HG03095 (cell line): ENCODE measurements around the gene BABAM2.

Experiments used
- ATAC-seq: cut with Tn5 transposase; IDR thresholded peaks from one replicate; pipeline ENCODE4 v1.9.1; 2021; ENCODE audit warnings: moderate library complexity; ENCODE audit not compliant: unreplicated experiment

BABAM2 gene

DNA sequence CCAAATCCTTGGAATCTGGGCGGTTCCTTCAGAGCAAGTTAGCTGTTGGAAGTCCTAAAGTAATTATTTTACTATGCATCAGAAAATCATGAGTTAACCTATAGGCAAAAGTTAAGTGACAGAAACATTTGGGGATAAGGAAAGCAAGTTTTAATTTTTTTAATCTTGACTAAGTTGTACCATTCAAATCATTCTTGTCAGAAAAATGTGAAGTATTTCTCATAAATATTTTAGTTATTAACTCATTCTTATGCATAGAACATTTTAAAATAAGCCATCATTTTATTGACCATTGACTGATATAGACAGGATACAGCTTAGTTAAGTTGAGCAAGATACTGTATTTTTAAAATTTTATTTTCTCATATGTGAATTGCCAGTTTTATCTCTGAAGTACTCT, 403.9 kb downstream of the BABAM2 start:
- ATAC-seq: no peak

DNA sequence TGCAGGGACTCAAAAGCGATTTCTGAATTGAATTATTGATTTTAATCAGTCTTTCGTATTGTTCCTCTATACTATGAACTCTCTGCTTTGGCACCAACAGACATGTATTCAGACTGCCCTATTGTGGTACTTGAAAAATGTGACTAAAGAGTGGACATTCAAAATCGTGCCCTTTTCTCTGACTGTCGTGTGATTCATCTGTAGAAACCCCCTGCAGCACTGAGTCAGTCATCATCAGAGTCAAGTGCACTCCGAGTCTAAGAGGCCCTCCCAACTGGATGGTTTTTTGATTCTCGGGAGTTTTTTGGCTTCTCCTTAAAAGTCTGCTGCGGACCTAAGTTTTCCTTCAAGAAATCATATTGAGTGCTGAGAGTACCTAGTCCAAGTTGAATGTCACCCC, 405.7 kb downstream of the BABAM2 start:
- ATAC-seq: no peak

DNA sequence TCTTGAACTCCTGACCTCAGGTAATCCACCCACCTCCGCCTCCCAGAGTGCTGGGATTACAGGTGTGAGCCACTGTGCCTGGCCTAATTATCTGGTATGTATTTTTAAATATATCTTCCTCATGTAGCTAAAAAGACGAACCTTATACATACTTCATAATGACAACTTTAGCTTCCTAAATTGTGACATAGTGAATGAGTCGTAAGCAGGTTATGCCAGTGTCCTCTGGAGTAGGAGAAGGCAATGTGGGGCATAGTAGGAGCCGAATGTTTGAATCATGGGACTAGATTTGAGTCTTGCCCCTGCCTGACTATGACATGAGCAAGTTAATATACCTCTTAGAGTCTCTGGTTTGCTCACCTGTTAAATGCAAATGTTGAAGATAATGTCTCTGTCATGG, 406.4 kb downstream of the BABAM2 start:
- ATAC-seq: no peak

DNA sequence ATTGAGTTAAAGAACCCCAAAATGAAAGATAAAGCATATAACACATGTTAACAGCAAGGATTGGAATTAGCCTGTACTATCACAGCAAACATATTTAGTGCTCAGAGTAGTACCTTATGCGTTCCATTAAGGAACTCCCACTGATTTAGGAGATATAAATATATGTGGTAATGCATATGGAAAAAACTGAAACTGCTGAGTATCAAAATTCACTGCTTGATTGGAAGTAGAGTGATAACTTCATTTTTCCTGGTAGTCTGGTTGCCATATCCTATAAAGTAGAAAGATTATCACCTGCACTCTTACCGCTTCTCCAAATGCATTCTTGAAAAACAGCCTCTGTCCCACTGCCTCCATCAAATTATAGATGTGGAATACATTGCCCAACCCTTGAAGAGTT, 407.0 kb downstream of the BABAM2 start:
- no peak for ATAC-seq

DNA sequence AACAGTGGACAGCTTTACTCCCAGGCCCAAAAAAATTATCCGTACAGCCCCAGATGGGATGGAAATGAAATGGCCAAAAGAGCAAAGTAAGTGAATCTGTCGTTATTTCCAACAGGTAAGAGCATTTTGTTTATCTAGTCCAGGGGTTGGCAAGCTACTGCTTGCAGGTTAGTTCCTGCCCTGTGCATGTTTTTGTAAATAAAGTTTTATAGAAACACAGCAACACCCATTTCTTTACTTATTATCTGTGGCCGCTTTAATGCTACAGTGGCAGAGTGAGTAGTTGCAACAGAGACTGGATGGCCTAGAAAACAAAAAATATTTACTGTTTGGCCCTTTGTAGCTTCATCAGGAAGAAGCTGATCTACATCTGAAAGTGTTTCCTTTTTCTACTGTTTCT, 407.9 kb downstream of the BABAM2 start:
- no peak for ATAC-seq

DNA sequence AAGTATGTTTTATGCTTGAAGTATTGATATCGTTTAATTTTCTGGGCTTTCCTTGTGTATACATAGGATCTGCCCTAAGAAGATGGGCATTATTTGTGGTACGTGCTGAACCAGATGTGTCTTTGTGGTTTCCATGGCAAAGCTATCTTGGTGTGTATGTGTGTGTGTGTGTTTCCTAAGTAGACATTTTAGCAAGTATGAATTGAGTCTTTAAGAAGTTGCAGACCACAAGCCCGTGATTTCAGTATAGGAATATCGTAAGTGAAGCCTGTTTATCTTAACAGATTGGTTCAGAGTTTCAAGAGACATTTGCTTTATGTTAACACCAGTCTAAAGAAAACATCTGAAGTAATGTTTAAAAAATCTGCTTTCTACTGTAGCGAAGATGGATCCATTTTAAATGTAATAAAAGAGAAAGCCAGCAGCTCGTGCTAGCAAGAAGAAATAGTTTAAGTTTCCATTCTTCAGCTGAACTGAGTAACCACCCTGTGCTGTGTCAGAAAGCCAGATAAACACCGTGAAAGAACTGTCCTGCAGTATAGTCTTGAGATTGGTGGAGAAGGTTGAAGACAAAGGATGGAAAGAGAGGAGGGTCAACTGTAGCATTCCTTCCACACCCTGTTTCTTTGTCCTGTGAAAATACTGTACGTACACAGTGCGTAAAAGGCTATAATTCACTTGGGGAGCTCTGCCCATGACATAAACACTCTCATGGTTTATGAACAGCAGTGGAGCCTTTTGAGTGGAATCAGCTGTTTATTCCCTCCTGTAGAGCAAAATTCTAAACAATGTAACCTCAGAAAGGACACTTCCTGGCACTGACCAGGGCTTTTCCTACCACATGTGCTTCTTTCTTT, 410.2 kb downstream of the BABAM2 start:
- no peak for ATAC-seq

DNA sequence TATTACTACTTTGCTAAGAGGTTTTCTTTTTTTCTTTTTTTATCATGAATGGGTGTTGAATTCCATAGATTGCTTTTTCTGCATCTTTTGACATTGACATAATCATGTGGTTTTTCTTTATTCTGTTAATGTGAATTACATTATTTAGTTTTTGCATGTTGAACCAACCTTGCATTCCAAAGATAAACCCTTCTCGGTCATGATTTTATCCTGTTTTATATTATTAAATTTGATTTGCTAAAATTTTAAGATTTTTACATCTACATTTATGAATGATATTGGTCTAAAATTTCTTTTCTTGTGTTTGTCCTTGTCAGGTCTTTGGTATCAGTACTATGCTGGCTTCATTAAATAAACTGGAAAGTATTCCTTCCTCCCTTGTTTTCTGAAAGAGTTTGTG, 414.7 kb downstream of the BABAM2 start:
- no peak for ATAC-seq

DNA sequence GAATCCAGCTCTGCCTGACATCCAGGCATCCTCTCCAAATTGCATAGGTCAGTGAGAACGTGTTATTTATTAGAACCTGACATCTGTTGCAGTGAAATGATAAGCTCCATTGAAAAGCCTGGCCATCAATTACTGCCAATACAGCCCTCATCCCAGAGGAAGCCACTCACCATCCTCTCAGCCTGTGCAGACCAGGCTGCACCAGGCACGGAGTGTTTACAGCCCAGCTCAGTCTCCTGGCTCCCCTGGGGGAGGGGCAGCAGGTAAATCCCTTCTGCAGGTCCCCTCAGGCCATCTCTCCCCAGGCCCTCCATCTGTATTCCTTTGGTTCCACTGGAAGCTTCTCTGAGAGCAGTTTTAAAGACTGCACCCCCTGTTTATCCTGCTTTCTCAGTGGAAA, 419.6 kb downstream of the BABAM2 start:
- ATAC-seq: no peak

DNA sequence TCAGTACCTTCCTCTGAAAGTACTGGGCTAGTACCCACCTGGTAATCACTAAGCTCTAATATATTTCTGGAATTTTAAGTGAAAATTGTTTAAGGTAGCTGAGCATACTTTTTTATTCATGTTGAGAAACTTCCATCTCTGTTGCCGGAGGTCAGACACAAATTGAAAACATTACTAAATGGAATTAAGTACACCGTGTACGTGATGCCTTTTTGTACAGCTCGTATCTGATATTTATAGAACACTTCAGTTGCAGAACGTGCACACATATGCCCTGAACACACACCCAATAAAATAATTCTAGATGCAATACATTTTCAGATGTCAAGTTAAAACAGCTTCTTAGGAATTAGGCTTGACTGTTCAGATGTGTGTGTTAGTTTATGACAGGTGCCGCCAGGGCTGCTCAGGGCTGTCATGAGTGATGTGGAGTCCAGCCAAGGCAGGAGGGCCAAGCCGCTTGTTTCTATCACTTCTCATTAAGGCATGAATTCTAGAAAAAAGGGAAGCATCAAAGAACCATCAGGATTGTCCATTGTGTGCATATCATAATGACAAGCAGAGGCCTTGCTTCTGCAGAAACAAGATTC, 421.2 kb downstream of the BABAM2 start:
- ATAC-seq: no peak

DNA sequence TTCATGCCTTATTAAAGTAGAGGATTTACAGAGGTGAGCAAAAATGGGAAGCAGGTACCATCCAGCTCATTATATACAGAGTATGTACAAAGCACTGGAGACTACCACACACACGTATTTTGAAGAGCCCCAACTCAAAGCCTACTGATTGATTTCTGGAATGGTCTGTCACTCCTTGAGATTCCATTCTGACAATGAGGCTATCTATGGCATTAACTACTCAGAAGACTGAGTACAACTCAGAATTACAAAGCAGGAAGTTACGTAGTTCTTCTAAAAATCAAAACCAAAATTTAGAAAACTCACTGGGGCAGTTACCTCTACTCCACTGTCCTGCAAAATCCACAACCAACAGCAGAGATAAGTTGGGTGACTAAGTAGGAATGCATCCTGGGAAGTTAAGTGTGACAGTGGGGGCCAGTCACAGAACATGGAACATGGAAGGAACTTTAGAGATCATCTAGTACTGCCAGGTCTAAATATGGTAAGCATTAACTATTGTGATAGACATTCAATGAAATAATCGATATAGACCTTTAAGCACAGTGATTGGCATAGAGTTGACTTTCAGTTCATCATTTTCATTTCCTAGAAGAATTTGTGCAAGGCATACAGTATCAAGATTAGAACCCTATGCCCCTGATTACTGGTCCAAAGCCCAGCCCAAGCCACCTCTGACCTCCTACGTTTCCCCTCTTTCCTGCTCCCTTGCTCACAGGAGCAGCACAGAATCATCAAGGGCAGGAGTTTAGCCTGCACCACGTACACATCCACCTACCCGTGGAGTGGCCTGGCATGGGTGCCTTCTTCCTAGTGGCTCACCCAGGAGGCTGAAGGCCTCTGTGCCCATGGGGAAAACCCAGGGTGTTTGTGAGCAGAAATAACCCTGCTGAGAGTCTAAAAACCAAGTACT, 422.0 kb downstream of the BABAM2 start:
- no peak for ATAC-seq

DNA sequence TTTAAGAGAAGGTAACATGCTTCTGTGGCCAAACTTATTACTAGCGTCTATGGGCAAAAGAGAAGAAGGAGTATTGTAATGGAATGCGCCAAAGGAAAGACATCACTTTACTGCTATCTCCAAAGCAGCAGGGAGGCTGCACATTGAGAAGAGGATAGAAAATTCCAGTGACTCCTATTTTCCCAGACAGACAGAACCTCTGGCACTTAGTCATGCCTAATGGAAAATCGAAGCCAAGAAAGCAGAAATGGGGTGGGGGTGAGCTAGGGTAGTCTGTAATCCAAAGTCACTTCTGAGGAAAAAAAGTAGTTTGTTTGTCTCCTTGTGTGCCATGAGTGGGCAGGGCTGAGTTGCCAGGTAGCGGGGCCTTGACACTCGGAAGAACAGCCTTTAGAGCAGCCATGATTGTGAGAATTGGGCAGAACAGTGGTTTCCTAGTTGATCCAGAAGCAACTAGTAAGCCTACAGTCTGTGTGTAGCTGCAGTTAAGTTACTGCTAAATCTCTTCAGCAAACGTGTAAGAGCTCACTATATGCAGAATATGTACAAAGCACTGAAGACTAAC, 422.8 kb downstream of the BABAM2 start:
- ATAC-seq: no peak

DNA sequence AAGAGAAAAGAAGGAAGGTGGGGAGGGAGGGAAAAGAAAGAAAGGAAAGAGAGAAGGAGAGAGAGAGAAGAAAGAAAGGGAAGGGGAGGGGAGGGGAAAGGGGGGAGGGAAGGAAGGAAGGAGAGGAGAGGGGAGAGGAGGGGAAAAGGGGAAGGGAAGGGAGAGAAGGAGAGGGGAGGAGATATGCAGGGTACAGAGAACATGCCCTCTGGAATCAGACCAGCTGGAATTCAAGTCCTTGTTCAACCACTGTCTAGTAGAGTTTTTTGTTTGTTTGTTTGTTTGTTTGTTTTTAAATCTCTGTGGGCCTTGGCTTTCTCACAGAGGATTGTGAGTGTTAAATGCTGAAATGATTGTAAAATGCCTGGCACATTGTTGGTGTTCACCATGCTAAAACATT, 424.4 kb downstream of the BABAM2 start:
- ATAC-seq: no peak

DNA sequence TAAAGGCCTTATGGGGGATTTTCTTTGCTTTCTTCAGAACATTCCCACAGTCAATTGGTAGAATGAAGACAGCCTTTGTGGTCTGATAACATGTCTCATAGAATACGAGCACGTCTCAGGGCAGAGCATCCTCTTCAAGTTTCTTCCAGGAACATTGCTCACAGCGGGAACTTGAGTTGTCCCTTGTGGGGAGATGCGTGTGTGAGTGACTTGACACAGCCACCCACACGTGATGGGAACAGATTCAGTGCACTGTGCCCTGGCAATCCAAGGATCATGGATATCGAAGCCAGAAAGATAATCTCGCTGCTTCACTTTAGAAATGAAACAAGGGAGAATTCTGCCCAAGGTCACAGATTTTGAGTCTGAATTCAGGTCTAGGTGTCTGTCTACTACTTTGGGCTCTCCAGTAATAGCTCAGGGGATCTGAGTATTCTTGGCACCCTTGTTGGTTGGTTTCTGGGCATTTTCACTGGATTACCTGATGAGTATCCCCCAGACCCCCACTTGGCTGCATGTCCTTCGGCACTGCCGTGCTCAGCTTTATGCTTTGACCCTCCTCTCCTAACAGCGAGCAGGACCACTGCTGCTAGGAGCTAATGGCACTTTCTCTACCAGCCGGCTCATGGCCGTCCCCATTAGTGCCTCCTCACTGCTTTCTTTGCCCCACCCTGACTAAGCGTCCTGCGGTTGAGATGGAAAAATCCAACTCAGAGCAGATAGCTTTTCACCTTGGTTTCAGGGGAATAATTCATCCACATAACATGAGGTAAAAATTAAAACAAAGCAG, 426.2 kb downstream of the BABAM2 start:
- ATAC-seq: no peak

DNA sequence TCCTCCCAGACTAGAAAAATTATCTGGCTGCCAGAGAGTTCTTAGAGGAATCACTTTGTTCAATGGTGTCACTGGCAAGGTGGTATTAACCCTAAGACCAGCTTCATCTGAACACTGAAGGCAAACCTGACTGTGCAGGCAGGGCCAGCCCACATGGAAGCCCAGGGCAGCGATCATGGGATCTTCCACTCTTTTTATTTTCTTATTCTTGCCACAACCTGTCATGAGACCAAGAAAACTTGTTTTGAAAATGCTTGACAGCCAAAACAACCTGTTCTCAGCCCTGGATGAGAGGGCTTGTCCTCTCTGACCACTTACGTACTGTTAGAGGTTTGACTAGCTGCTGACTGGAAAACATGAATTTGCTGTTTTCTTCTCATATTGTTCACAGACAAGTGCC, 426.9 kb downstream of the BABAM2 start:
- ATAC-seq: no peak

DNA sequence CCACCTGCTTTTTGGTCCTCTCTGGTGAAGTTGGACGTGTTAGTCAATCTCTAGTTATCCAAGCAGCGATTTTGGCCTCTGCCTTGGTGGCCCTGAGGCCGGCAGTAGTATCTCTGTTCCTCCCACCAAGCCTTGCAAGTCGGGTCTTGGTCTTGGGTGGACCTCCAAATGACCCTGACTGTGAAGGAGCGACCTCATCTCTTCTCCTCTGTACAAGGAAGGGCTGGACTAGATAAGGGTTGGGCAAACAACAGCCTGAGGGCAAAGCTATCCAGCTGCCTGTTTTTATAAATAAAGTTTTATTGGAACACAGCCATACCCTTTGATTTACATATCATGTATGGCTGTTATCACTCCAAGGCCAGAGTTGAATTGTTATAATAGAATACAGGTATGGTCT, 427.5 kb downstream of the BABAM2 start:
- no peak for ATAC-seq

DNA sequence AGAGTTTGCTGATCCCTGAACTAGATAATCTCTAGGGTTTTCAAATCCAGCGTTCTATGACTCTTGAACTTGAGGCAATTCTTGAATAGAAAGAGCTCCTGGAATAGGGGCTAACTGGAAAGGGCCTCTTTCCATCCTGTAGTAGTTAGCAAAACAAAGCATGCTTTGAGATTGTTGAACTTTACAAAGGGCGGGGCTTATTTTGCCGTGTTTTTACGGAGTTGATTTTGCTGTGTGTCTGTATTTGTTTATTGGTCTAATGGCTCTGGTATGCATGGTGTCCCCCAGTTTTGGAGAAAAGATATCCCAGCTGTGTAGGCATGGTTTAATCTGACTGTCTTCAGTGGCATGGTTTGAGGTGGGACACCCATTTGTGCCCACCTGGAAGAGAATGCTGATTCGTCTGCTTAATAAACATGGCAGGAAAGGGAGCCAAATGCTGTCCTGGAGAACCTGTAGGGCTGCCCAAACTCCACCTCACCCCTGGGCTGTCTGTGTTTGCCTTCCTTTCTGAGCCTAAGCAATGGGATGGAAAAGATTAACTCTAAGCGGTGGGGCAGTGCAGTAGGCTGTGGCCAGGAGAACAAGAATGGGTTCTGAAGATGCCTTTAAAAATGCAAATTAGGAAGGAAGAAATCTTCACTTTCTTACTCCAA, 428.1 kb downstream of the BABAM2 start:
- no peak for ATAC-seq

DNA sequence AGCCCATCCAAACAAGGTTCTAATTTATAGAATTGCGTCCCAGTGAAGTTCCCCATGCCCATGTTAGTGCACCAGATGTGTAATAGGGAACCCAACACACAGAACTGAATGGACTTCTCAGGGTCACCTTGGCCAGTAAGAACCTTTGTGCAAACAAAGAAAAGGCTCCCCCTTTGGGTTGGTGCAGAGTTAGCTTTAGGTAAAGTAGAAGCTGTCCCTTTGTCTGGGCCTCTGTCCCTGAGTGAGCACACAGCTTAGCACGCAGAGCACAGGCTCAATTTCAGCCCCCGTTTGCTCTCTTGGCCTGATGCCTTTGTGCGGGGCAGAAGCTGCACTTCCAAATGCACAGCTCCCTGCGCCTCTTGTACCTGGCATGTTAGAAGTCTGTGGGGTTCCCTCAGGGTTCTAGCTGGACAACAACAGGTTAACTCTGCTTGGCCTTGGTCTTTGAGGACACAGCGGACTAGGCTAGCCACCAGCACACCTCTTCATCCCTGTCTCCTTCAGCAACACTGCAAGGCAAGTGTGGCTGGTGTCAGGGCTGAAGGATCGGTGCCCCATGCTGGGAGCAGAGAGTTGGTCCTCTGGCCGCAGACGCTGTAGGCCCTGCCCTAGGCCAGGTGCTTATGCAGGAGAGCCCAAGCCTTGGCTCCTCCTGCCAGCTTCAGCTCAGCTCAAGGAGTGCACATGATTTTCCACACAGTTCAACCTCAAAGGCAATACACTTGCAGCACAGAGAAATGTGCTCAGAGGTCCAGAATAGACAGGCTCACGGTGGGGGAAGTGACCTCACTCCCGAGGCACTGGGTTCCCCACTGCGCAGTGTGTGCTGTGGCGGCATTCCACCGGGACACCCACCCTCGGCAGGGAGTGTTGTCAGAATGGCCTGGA, 428.8 kb downstream of the BABAM2 start:
- ATAC-seq: no peak

DNA sequence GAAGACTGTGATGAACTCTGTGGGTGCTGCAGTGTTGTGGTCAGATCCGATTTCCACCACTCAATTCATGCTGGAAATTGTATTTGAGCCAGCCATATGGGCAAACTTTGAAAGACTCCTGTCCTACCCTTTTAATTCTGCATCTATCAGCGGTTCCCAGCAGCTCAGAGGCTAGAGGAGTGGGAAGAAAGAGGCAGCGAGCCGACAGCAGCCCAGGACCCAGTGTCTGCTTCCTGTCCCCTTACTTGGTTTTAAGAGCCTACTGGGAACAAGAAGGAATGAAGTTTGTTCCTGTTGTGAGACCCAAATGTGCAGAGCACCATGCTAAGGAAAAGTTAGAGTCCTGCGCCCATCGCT, 429.5 kb downstream of the BABAM2 start:
- no peak for ATAC-seq

DNA sequence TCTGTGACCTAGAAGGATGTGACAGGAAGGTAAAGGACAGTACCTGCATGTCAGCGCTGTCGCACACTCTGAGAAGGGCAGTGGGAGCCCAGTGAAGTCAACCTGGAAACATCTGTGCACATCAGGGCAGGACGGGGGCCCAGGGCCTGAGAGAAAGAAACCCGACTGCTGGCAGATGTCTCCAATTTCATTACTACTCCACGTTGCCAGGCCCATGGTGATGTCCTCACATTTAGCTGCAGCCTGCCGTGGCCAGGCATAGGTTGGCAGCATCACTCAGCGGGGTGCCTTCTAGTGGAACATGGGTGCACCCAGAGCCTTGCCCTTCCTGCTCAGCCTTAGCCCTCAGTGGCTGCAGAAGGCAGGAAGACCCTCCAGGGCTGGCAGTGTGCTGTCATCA, 429.8 kb downstream of the BABAM2 start:
- no peak for ATAC-seq
